ENCODE results near the gene C16orf96. TPM values are rescaled to one million over a fixed set of nuclear protein-coding genes. Genes with fewer than 3 reads are reported as not detected.

The C16orf96 gene
- total and polyA plus RNA-seq, 2 of the 8 experiments (the other 6 are each of a cell fraction or from before 2014, with no cell fraction given): 1.0 to 1.3 TPM

- TF ChIP-seq CHD7 (IDR thresholded peaks at IDR 0.05; ENCODE audit: insufficient replicate concordance, low read length): no peak
- no peak for TF ChIP-seq RNF2 (IDR thresholded peaks at IDR 0.05; ENCODE audit: borderline replicate concordance, low read depth, low read length, missing control alignments, poor library complexity, severe bottlenecking)
- no peak for TF ChIP-seq MAFK (IDR thresholded peaks at IDR 0.05; ENCODE audit: low read depth, low read length)
- no peak for TF ChIP-seq BRCA1 (IDR thresholded peaks at IDR 0.05; ENCODE audit: low read depth, low read length)
- TF ChIP-seq RAD21 (IDR thresholded peaks at IDR 0.05 in 1 of 2, conservative IDR thresholded peaks at IDR 0.05 in 1 of 2; ENCODE audit: low read depth in 2 of 2, low read length in 2 of 2): no peak
Measured at GRCh38 chr16:4564661-4565267, 8.6 kb downstream of the C16orf96 start (continued).

Data from H1 (cell line).